ENCODE data around the gene CAMSAP2.

CAMSAP2 gene

GRCh38 chr1:200866116-200866515 is 127.4 kb downstream of the CAMSAP2 start:
- no peak overlapping the region for H3K4me3 ChIP-seq (ENCODE audit: control insufficient read depth, low read depth, low read length)
- DNase-seq (ENCODE audit: low read depth), result no peak

GRCh38 chr1:200866521-200866920 is 127.8 kb downstream of the CAMSAP2 start:
- TF ChIP-seq CTCF (IDR thresholded peaks at IDR 0.05; ENCODE audit: control insufficient read depth, insufficient read depth, low read depth, low read length, missing control alignments), result no peak
- no peak overlapping the region for H3K4me3 ChIP-seq (ENCODE audit: control insufficient read depth, low read depth, low read length)
- no peak for DNase-seq (ENCODE audit: low read depth)

More at GRCh38 chr1:200866116-200866515, 127.4 kb downstream of the CAMSAP2 start:
- no peak for TF ChIP-seq CTCF (IDR thresholded peaks at IDR 0.05; ENCODE audit: control insufficient read depth, insufficient read depth, low read depth, low read length, missing control alignments)

- no peak overlapping the region for H3K4me3 ChIP-seq (ENCODE audit: control insufficient read depth, low read depth, low read length)
- TF ChIP-seq CTCF (IDR thresholded peaks at IDR 0.05; ENCODE audit: control insufficient read depth, insufficient read depth, low read depth, low read length, missing control alignments), result no peak
- no peak for DNase-seq (ENCODE audit: low read depth)
Measured at GRCh38 chr1:200867018-200867811, 128.5 kb downstream of the CAMSAP2 start.

GRCh38 chr1:200869376-200869752 is 130.7 kb downstream of the CAMSAP2 start:
- no peak for DNase-seq (ENCODE audit: low read depth)
- H3K4me3 ChIP-seq (ENCODE audit: control insufficient read depth, low read depth, low read length), result no peak overlapping the region
- no peak for TF ChIP-seq CTCF (IDR thresholded peaks at IDR 0.05; ENCODE audit: control insufficient read depth, insufficient read depth, low read depth, low read length, missing control alignments)

- no peak overlapping the region for H3K4me3 ChIP-seq (ENCODE audit: control insufficient read depth, low read depth, low read length)
- no peak for TF ChIP-seq CTCF (IDR thresholded peaks at IDR 0.05; ENCODE audit: control insufficient read depth, insufficient read depth, low read depth, low read length, missing control alignments)
- DNase-seq (ENCODE audit: low read depth), result no peak
Measured at GRCh38 chr1:200869753-200870391, 131.2 kb downstream of the CAMSAP2 start.

- TF ChIP-seq CTCF (IDR thresholded peaks at IDR 0.05; ENCODE audit: control insufficient read depth, insufficient read depth, low read depth, low read length, missing control alignments), result no peak
- DNase-seq (ENCODE audit: low read depth), result no peak
- H3K4me3 ChIP-seq (ENCODE audit: control insufficient read depth, low read depth, low read length), result no peak within 1 kb of the TSS
Measured at GRCh38 chr1:200872446-200873115, 133.9 kb downstream of the CAMSAP2 start, which contains the start of gene GPR25. TSS of gene GPR25 (plus strand) at chr1:200872981. CDS start at chr1:200873038, 57 bp downstream.

Data from AG09309 (cell line).